ENCODE data around the gene MCTP1.

DNA sequence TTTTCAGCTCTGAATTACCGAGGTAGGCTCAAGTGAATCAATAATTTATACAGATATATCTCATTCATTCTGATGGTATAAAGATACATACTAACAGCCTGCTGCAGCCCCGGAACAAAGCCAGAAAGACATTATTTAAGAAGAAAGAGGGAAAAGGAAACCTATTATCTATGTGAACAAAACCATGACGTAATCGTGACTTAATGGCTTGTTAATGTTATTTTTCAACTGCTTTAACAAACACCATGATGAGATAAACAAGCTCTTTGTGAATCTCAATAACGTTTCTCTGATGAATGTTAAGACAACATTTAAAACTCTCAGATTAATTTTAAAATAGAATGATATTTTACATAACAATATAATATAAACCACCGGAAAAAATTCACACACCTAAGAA, 429.4 kb downstream of the MCTP1 start:
- TF ChIP-seq CTCF (IDR thresholded peaks at IDR 0.05), result no peak
- TF ChIP-seq POLR2A (IDR thresholded peaks at IDR 0.05), result no peak
- TF ChIP-seq POLR2AphosphoS5 (IDR thresholded peaks at IDR 0.05), result no peak

Measured in breast epithelium (tissue), 3 donors.